GM23248 (cell line): ENCODE data around the gene EVA1C. TPM values are rescaled to one million over a fixed set of nuclear protein-coding genes. Genes with fewer than 3 reads are reported as not detected.

ENCODE experiments used
- DNase-seq: peaks from one replicate; pipeline ENCODE4 v3.0.0-alpha.2; 2015
- H2AFZ ChIP-seq: fragments of 200-600 bp; sonication (generic); 2 replicates; pipeline ENCODE4 v1.6.1; 2016; ENCODE audit warnings: antibody characterized with exemption
- H3F3A ChIP-seq: fragments of 200-600 bp; sonication (generic); 2 replicates; pipeline ENCODE4 v1.6.1; 2016; ENCODE audit warnings: mild to moderate bottlenecking, antibody characterized with exemption, mixed run types; ENCODE audit not compliant: insufficient read depth
- H3K27ac ChIP-seq: fragments of 200-600 bp; sonication (generic); 2 replicates; pipeline ENCODE4 v1.5.1; 2016; ENCODE audit warnings: mild to moderate bottlenecking
- H3K27me3 ChIP-seq: fragments of 200-600 bp; sonication (generic); replicated peaks from 2 replicates; pipeline ENCODE4 v1.6.1; 2016; ENCODE audit warnings: mild to moderate bottlenecking; ENCODE audit not compliant: insufficient read depth
- H3K36me3 ChIP-seq: fragments of 200-600 bp; sonication (generic); 2 replicates; pipeline ENCODE4 v1.6.1; 2016; ENCODE audit warnings: low read depth, mild to moderate bottlenecking
- H3K4me1 ChIP-seq: fragments of 200-600 bp; sonication (generic); 2 replicates; pipeline ENCODE4 v1.6.1; 2016; ENCODE audit warnings: mild to moderate bottlenecking; ENCODE audit not compliant: insufficient read depth
- H3K4me2 ChIP-seq: fragments of 200-600 bp; sonication (generic); one replicate; pipeline ENCODE4 v1.6.1; 2016; ENCODE audit warnings: mild to moderate bottlenecking; ENCODE audit not compliant: unreplicated experiment
- H3K4me3 ChIP-seq: fragments of 200-600 bp; sonication (generic); 2 replicates; pipeline ENCODE4 v1.5.1; 2016; ENCODE audit warnings: mild to moderate bottlenecking
- H3K79me2 ChIP-seq: fragments of 200-600 bp; sonication (generic); 2 replicates; pipeline ENCODE4 v1.6.1; 2016; ENCODE audit warnings: mild to moderate bottlenecking; ENCODE audit not compliant: insufficient read depth
- H3K9ac ChIP-seq: fragments of 200-600 bp; sonication (generic); 2 replicates; pipeline ENCODE4 v1.6.1; 2016; ENCODE audit warnings: mild to moderate bottlenecking
- H3K9me2 ChIP-seq: fragments of 200-600 bp; sonication (generic); 2 replicates; pipeline ENCODE4 v1.6.1; 2016; ENCODE audit warnings: mixed run types, mild to moderate bottlenecking, moderate library complexity; ENCODE audit not compliant: insufficient read depth
- H3K9me3 ChIP-seq: fragments of 200-600 bp; sonication (generic); one replicate; pipeline ENCODE4 v1.6.1; 2017; ENCODE audit warnings: low read depth
- H4K20me1 ChIP-seq: fragments of 200-600 bp; sonication (generic); 2 replicates; pipeline ENCODE4 v1.6.0; 2016; ENCODE audit not compliant: insufficient read depth
- EZH2 ChIP-seq: fragments of 200-600 bp; sonication (generic); IDR thresholded peaks from 2 replicates; pipeline ENCODE4 v1.6.1; 2018; ENCODE audit warnings: antibody characterized with exemption, mild to moderate bottlenecking; ENCODE audit not compliant: insufficient read depth, poor library complexity, severe bottlenecking
- EZH2phosphoT487 ChIP-seq: fragments of 200-600 bp; sonication (generic); IDR thresholded peaks from 2 replicates; pipeline ENCODE4 v1.6.1; 2018; ENCODE audit warnings: antibody characterized with exemption, moderate library complexity, mild to moderate bottlenecking, low read depth; ENCODE audit not compliant: insufficient read depth
- WGBS, 2 experiments: methylation state at CpG; one replicate each; pipeline ENCODE4 v1.1.6; 2015 to 2017; ENCODE audit warnings: low lambda C conversion rate in 2 of 2, low coverage in 1 of 2; ENCODE audit errors: missing lambda C conversion rate in 2 of 2; 5-methylcytosine and 5-hydroxymethylcytosine counted together
- in situ Hi-C: fragments of 300-500 bp; cut with MboI; formaldehyde crosslinking; loops from 2 replicates; pipeline ENCODE4 v1.15.0; 2020
- polyA plus RNA-seq: library from polyadenylated mRNA; unstranded; fragments of >200 nt; fragmentation: Nextera tagmentation; extraction: Ambion mirVana; gene quantifications from 2 replicates; pipeline ENCODE4 v1.2.1, GENCODE V29; 2016
- total RNA-seq: library from RNA; depleted of rRNA; stranded (reverse); fragments of >200 nt; shearing (Covaris generic); gene quantifications from 2 replicates; pipeline ENCODE4 v1.2.3, GENCODE V29; 2014

The EVA1C gene
- total and polyA plus RNA-seq, 2 experiments from 2014 or later = 1.9 to 2.2 TPM

DNA sequence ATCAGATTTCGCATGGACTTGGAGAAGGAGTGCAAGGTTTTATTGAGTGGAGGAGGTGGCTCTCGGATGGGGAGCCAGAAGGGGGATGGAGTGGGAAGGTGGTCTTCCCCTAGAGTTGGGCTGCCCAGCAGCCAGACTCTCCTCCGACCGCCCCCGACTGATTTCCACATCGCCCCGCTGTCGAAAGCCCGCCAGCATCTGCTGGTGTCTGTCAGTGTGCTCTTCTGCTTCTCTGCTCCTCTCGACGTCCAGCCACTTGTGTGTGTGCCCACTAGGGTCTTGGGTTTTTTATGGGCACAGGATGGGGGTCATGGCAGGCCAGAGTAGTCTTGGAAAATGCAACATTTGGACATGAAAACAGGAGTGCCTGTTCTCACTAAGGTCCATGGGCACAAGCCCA, 40.1 kb downstream of the EVA1C start:
- H3K4me1 ChIP-seq = peaks cover 33% of the 10 kb centered on the region
- H3K9me2 ChIP-seq = no peaks in the 10 kb centered on the region
- TF ChIP-seq EZH2phosphoT487 (no peak), EZH2 (no peak)
- no peaks in the 10 kb centered on the region for H3K36me3 ChIP-seq
- peaks cover 5% of the 10 kb centered on the region; the same call in 1 of the 2 replicates for H3F3A ChIP-seq
- 94 to 96% methylated on average over 11 of the region's 11 CpGs for WGBS, 2 experiments
- H3K27ac ChIP-seq = no peak overlapping the region
- H4K20me1 ChIP-seq = no peaks in the 10 kb centered on the region
- H2AFZ ChIP-seq = no peak overlapping the region
- no peaks in the 10 kb centered on the region for H3K9me3 ChIP-seq
- DNase-seq = no peak
- no peaks in the 10 kb centered on the region for H3K79me2 ChIP-seq
- H3K4me2 ChIP-seq = no peak overlapping the region
- in situ Hi-C loops = no loop called here
- no peak overlapping the region for H3K9ac ChIP-seq
- H3K27me3 ChIP-seq = no peaks in the 10 kb centered on the region
- H3K4me3 ChIP-seq = no peak overlapping the region

- Histone ChIP-seq H4K20me1 (no peaks in the 10 kb centered on the region), H2AFZ (no peak overlapping the region), H3K27me3 (no peaks in the 10 kb centered on the region), H3K9ac (no peak overlapping the region), H3K4me2 (no peak overlapping the region), H3F3A (peaks cover 5% of the 10 kb centered on the region; the same call in 1 of the 2 replicates), H3K4me3 (no peak overlapping the region), H3K27ac (no peak overlapping the region), H3K9me2 (no peaks in the 10 kb centered on the region), H3K36me3 (no peaks in the 10 kb centered on the region), H3K79me2 (no peaks in the 10 kb centered on the region), H3K4me1 (peaks cover 21% of the 10 kb centered on the region), H3K9me3 (no peaks in the 10 kb centered on the region)
- WGBS, 2 experiments = 84 to 86% methylated on average over 5 of the region's 5 CpGs
- TF ChIP-seq EZH2phosphoT487 (no peak), EZH2 (no peak)
- no peak for DNase-seq
- in situ Hi-C loops = no loop called here
Observed at GRCh38 chr21:32455548-32455947, 43.0 kb downstream of the EVA1C start.

DNA sequence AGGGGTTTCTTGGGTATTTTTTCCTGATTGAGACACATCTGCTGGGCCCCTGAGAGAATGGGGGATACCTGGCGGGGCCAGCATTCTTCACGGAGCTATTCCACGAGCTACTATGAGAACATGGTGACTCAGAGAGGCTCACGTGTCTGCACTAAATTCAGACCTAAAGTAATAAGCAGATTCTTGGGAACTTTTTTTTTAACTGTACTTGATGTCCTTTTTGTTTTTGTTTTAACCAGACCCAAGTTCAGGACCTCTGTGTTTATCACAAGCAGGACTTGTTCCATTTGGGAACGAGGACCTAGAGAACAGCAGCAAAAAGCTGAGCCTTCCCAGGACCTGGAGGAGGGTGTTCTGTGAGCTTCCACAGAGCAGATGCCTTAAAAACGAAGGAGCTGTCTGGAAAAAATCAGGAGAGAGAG, 44.0 kb downstream of the EVA1C start:
- no peak overlapping the region for H3K4me2 ChIP-seq
- H3K27me3 ChIP-seq = no peaks in the 10 kb centered on the region
- no peaks in the 10 kb centered on the region for H3K36me3 ChIP-seq
- peak overlapping the region; percentile 26; the same call in 1 of the 2 replicates for H3K27ac ChIP-seq
- in situ Hi-C loops = no loop called here
- no peaks in the 10 kb centered on the region for H4K20me1 ChIP-seq
- peak; percentile 79 for DNase-seq
- H3K9me3 ChIP-seq = no peaks in the 10 kb centered on the region
- no peaks in the 10 kb centered on the region for H3K79me2 ChIP-seq
- H3K4me3 ChIP-seq = no peak overlapping the region
- peaks cover 15% of the 10 kb centered on the region for H3K4me1 ChIP-seq
- peaks cover 5% of the 10 kb centered on the region; the same call in 1 of the 2 replicates for H3F3A ChIP-seq
- WGBS, 2 experiments = 29 to 32% methylated on average over 6 of the region's 6 CpGs
- no peaks in the 10 kb centered on the region for H3K9me2 ChIP-seq
- peak overlapping the region; percentile 47 for H3K9ac ChIP-seq
- H2AFZ ChIP-seq = no peak overlapping the region
- TF ChIP-seq EZH2 (no peak), EZH2phosphoT487 (no peak)

GRCh38 chr21:32457360-32457840, 44.9 kb downstream of the EVA1C start:
- no peak overlapping the region for H3K4me2 ChIP-seq
- H2AFZ ChIP-seq = no peak overlapping the region
- WGBS, 2 experiments = 24 to 33% methylated on average over 9 of the region's 9 CpGs
- TF ChIP-seq EZH2phosphoT487 (no peak), EZH2 (no peak)
- no peaks in the 10 kb centered on the region for H3K79me2 ChIP-seq
- H3K36me3 ChIP-seq = no peaks in the 10 kb centered on the region
- in situ Hi-C loops = no loop called here
- peak; percentile 33 for DNase-seq
- H3K4me1 ChIP-seq = peaks cover 15% of the 10 kb centered on the region
- H3K27ac ChIP-seq = no peak overlapping the region
- no peaks in the 10 kb centered on the region for H3K9me2 ChIP-seq
- H3K4me3 ChIP-seq = no peak overlapping the region
- no peaks in the 10 kb centered on the region for H3K9me3 ChIP-seq
- peaks cover 5% of the 10 kb centered on the region; the same call in 1 of the 2 replicates for H3F3A ChIP-seq
- H3K27me3 ChIP-seq = no peaks in the 10 kb centered on the region
- H4K20me1 ChIP-seq = no peaks in the 10 kb centered on the region
- no peak overlapping the region for H3K9ac ChIP-seq
